ENCODE data around the gene TCTN3.
"Not testable (repeated sequence)": the region's sequence is repeated elsewhere in the genome, so short reads cannot be mapped to it uniquely, and the experiment has no call there.

The TCTN3 gene

GRCh38 chr10:95626500-95626899 lies 67.2 kb downstream of the TCTN3 start:
- no peak for DNase-seq (ENCODE audit: low spot score)

- not testable (repeated sequence) for DNase-seq (ENCODE audit: low spot score)
Observed at GRCh38 chr10:95620415-95620814, 73.3 kb downstream of the TCTN3 start.

GRCh38 chr10:95618101-95618500 lies 75.6 kb downstream of the TCTN3 start:
- no peak for DNase-seq (ENCODE audit: low spot score)

DNA sequence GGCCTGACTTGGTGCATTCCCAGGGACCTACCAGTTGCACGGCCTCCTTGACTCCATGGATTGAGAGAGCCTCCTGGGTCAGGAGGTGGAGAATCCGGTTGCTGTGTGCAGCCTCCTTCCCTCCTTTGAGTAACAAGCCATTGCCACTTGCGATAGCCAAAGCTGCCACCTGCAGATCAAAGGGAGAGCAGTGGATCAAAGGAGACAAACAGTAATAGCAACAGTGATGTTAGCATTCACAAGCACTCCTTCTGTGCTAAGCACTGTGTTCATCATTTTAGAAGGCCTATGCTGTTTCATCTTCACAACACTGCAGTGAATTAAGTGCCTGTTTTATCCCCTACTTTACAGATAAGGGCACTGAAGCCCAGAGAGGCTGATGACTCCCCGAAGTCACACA lies 77.3 kb downstream of the TCTN3 start:
- DNase-seq (ENCODE audit: low spot score), result no peak

Data from CD4-positive, alpha-beta T cell treated with Interleukin-6 at 100 ng/mL for 8 hours (primary cell).